ENCODE data around the gene EN2.
A peak's percentile ranks its signal among the peaks of the same experiment; 100 is the strongest.

EN2 gene

DNA sequence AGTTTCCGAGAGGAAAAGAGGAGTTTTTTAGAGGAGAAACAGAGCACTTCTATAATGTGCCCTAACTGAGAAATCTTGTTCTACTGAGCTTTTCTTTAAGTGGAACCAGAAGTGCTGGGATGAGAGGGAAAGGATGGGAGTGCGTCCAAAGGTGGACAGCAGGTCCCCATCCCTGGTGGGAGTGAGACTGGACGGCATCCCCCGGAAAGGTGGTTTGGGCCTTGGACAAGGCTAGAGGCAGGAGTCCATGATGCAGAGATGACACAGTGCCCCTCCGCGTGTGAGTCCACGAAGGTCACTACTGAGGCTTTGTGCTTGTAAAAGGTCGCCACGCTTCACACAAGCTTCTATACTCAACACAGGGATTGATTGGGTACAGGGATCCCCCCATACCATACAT is 6.1 kb upstream of the EN2 start:
- DNase-seq = no peak

DNA sequence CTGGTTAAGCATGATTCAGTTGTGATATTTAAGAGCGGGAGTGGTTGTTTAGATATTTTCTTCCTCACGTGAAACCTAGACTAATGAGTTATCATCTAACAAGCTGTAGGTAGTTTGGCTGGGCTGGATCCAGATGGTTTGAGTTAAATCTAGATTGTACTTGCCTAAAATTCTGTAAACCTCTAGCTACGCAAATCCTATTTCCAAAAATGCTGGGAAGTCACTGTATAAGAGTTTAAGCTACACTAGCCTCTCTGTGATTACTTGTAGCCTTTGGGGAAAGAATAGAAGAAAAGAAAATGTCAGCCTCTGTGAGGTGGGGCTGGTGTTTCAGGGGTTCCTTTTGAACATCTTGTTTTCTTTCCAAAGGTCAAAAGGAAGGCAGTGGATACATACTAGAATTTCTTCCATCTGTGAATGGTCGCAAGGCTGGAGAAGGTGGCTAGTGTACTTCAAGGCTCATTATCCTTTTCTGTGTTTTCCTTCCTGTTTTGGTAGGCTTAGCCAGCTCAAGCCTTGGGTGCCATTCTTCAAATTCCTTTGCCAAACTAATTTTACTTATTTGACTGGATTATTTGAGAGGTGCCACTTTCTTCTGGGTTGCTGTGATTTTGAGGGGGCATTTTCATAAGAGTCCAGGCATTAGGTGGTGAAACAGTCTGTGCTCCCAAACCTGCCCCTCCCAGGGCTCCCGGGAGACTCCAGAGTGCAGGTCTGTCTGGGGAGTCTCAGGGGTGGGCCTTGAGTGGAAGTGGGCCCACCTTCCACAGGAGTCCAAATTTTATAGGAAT is 5.2 kb upstream of the EN2 start:
- DNase-seq = no peak

DNA sequence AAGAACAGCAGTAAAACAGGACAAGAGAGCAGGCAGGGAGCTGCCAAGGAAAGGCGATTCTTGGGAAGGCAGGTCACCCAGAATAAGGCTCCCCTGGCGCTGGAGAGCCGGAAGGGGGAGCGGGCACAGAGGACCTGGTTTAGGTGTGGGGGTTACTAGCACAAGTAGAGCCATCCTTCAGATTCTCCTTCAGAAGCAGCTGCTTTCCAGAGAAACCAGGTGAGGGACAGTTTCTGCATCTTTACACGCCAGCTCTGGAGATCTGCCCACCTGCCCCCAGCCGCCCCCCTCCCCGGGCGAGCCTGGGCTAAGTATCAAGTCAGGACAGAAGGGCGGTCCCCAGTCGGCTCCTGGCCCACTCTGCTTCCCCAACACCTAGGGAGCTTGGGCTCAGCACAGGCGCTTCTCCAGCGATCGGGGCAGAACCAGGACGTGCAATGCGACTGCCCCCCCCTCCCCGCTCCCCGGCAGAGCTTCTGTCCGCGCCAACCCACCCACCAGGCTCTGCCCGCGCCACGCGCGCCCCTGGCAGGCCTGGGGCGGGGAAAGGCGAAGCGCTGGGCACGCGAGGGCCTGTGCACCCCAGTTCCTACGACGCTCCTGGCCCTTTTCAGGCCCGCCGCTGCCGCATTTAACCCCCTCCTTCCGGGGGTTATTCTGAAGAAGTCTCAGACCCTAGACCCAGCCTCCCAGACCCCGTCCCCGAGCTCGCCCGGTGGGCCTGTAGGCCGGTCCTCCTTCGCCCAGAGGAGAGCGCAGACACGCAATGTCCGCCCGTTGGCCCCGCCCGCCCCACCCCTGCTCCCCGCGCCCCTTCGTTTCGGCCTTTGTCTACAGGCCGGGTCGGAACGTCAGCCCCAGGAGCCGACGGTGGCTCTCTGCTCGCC is 4.4 kb upstream of the EN2 start:
- no peak for DNase-seq

DNA sequence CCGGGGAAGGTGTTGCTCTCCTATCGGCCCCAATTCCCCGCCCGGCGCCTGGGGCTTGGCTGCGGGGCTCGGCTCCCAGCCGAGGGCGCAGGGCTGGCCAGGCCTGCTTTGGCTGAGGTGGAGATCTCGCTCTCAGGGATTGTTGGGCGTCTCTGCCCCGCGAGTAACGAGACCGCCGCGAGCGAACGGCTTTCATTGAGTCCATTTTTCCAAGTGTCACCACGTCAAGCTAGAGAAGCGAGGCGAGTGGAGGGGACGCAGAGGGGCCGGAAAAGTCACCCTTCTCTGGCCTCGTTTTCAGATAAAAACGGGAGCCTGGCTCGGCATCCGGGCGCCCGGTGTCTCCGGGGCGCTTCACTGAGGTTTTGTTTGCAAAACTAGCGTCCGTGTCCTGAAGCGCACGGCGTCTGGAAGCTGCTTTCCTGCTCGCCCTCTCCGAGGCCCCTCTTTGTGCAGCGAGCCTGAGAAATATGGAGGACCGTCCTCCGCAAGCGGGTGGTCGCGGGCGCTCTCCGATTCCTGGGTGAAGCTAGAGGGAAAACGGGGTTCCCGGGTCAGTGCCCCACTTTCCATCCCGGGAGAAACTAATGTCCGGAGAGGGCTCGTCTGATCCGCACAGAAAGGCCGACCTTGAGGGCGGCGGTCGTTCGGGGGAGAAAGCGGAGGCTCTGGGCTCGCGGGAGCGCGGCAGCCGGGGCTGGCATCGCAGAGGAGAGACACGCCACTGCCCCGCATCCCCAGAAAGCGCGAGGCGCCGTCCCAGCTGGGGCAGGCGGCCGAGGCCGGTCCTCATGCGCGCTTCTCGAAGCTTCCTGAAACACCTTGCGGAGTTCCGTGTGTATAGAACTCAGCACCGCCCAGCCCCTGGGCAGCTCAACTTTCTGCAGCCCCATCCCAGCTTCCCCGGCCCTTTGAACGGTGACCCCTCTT is 3.5 kb upstream of the EN2 start:
- DNase-seq = no peak

GRCh38 chr7:155455132-155455693 is 2.7 kb upstream of the EN2 start:
- DNase-seq = no peak

- DNase-seq = no peak
Observed at GRCh38 chr7:155455776-155456737, 1.9 kb upstream of the EN2 start.

DNA sequence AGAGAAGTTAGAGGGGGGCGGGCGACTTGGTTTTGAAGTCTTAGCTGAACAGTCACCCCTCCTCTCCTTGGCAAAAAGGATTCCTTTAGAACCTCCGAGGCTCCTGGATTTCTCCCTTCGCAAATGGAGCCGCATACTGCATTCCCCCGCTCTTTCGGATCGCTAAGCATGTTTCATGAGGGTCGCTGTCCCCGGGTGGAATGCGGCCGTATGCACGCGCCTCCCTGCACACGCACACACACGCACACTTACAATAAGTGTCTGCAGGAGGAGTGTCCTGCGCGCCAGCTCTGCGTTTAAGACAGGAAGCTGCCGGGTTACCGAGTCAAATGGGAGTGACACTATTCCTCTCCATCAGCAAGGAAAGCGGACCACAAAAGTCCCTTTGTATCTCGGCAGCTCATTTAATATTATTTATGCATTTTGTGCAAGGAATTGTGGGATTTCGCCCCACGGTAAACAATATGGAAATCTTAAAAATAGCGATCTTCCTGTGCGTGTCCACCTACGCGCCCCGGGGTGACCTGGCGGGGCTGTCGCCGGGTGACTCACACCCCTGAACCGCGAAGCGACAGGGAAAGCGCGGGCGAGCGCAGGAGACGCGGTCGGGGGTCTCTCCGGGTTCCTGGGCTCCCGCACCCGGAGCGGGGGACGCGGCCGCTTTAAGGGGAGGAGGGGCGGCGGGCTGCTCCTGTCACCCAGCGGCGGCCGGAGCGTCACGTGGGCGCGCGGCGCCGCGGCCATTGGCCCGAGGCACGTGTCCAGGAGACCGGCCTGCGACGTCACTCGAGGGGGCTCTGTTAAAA is 988 bp upstream of the EN2 start:
- DNase-seq = peak; percentile 22

- no peak for DNase-seq
Observed at GRCh38 chr7:155457544-155458110, 302 bp upstream of the EN2 start.

- DNase-seq = no peak
Observed at GRCh38 chr7:155458878-155459699, 1.2 kb downstream of the EN2 start.

GRCh38 chr7:155459700-155460461 is 2.0 kb downstream of the EN2 start:
- no peak for DNase-seq

DNA sequence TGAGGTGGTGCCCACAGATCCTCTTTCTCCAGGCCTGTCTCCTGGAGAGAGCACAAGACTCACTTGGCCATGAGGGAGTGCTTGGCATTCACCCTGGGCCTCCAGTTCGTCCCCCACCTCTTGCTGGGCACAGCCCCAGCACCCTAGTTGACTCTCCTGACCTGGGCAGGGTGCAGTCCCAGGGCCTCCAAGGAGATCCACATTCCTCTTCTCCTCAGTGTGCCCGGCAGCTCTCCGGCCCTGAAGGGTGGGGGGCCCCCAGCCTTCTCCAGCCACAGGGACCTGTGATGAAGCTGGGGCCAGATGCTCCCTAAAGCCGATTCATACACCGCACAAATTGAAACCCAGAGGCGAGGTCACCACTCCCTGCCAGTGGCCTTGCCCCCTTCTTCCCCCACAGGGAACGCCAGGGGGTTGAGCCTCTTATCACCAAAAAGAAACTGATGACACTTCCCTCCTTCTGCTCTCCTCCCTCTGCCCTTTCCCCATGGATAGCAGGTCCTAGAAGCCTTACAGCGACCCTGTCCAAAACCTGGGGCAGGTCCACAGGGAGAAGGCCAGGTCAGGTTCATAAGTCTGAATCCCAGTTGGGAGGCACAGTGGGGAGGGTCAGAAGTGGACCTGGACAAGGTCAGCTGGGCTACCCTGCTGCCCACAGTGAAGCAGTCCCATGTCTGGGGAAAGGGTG is 3.1 kb downstream of the EN2 start:
- no peak for DNase-seq

- no peak for DNase-seq
Observed at GRCh38 chr7:155461631-155462030, 3.7 kb downstream of the EN2 start.

- no peak for DNase-seq
Observed at GRCh38 chr7:155462163-155462735, 4.3 kb downstream of the EN2 start.

DNA sequence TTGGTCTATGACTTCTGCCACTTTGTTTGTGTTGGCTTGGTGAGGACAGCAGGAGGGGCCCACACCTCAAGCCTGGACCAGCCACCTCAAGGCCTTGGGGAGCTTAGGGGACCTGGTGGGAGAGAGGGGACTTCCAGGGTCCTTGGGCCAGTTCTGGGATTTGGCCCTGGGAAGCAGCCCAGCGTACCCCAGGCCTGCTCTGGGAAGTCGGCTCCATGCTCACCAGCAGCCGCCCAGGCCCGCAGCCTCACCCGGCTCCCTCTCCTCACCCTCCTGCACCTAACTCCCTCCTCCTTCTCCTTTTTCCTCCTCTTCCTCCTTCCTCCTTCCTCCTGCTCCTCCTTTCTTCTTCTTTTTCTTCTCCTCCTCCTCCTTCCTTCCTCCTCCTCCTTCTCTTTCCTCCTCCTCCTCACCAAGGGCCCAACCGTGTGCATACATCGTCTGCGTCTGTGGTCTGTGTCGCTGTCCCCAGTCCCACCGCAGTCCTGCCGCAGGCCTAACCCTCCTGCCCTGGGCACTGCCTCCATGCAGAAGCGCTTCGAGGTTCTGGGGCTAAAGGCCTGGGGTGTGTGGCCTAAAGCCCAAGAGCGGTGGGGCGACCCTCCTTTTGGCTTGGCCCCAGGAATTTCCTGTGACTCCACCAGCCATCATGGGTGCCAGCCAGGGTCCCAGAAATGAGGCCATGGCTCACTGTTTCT is 5.3 kb downstream of the EN2 start:
- DNase-seq = no peak

DNA sequence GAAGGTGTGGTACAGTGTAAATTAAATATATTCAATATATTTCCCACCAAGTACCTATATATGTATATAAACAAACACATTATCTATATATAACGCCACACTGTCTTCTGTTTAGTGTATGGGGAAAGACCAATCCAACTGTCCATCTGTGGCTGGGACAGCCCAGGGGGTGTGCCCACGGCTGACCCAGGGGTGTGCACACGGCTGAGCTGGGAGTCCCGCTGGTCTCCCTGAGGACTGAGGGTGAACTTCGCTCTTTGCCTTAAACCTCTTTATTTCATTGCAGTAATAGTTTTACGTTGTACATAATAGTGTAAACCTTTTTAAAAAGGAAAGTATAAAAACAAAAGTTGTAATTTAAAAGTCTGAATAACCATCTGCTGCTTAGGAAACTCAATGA is 6.3 kb downstream of the EN2 start:
- no peak for DNase-seq

- no peak for DNase-seq
Observed at GRCh38 chr7:155464948-155465739, 7.2 kb downstream of the EN2 start.
